H9 (cell line): Measurements from ENCODE around the gene ZNF408. TPM values are rescaled to one million over a fixed set of nuclear protein-coding genes. Genes with fewer than 3 reads are reported as not detected.

ENCODE experiments used
- DNase-seq: peaks from one replicate; pipeline ENCODE4 v3.0.0-alpha.2; 2017
- H2AFZ ChIP-seq: one replicate; pipeline ENCODE4 v1.6.1; 2013; ENCODE audit warnings: mild to moderate bottlenecking, low read length, control low read depth, moderate library complexity
- H2AK5ac ChIP-seq: 2 replicates; pipeline ENCODE4 v1.6.1; 2013; ENCODE audit warnings: low read length, control low read depth, mixed read lengths; ENCODE audit not compliant: insufficient read length
- H2BK120ac ChIP-seq: one replicate; pipeline ENCODE4 v1.6.1; 2013; ENCODE audit warnings: low read depth, mild to moderate bottlenecking, low read length, control low read depth, inconsistent platforms; ENCODE audit not compliant: poor library complexity, severe bottlenecking
- H2BK12ac ChIP-seq: 2 replicates; pipeline ENCODE4 v1.6.1; 2013; ENCODE audit warnings: low read length, control low read depth, mixed read lengths, low read depth; ENCODE audit not compliant: insufficient read length
- H2BK15ac ChIP-seq: 2 replicates; pipeline ENCODE4 v1.6.1; 2013; ENCODE audit warnings: low read depth, low read length, control low read depth
- H2BK20ac ChIP-seq: one replicate; pipeline ENCODE4 v1.6.1; 2013; ENCODE audit warnings: low read depth, mild to moderate bottlenecking, low read length, control low read depth, inconsistent platforms; ENCODE audit not compliant: poor library complexity, severe bottlenecking
- H2BK5ac ChIP-seq: 2 replicates; pipeline ENCODE4 v1.6.1; 2013; ENCODE audit warnings: low read length, control low read depth, mixed read lengths; ENCODE audit not compliant: insufficient read length
- H3K14ac ChIP-seq: 2 replicates; pipeline ENCODE4 v1.6.1; 2013; ENCODE audit warnings: low read length, control low read depth; ENCODE audit not compliant: insufficient read depth
- H3K18ac ChIP-seq: 2 replicates; pipeline ENCODE4 v1.6.1; 2013; ENCODE audit warnings: low read depth, mild to moderate bottlenecking, mixed read lengths, low read length, control low read depth; ENCODE audit not compliant: insufficient read length
- H3K23ac ChIP-seq: 2 replicates; pipeline ENCODE4 v1.6.1; 2013; ENCODE audit warnings: low read length, control low read depth, mixed read lengths, low read depth; ENCODE audit not compliant: insufficient read length
- H3K23me2 ChIP-seq: 2 replicates; pipeline ENCODE4 v1.6.1; 2013; ENCODE audit warnings: low read depth, mild to moderate bottlenecking, mixed read lengths, low read length, control low read depth; ENCODE audit not compliant: insufficient read length, poor library complexity, severe bottlenecking
- H3K27ac ChIP-seq: 2 replicates; pipeline ENCODE4 v1.5.1; 2013; ENCODE audit warnings: low read length, control low read depth, mixed read lengths, low read depth; ENCODE audit not compliant: insufficient read length
- H3K27me3 ChIP-seq: 2 replicates; pipeline ENCODE4 v1.6.1; 2013; ENCODE audit warnings: low read length, control low read depth, inconsistent platforms; ENCODE audit not compliant: insufficient read depth
- H3K4ac ChIP-seq: 2 replicates; pipeline ENCODE4 v1.6.1; 2013; ENCODE audit warnings: low read depth, mild to moderate bottlenecking, control low read depth, inconsistent platforms, low read length, moderate library complexity
- H3K4me1 ChIP-seq: 2 replicates; pipeline ENCODE4 v1.6.1; 2013; ENCODE audit warnings: low read length, control low read depth, inconsistent platforms; ENCODE audit not compliant: insufficient read depth
- H3K4me2 ChIP-seq: 2 replicates; pipeline ENCODE4 v1.6.1; 2013; ENCODE audit warnings: low read length, control low read depth, mixed read lengths; ENCODE audit not compliant: insufficient read length, insufficient read depth
- H3K56ac ChIP-seq: 2 replicates; pipeline ENCODE4 v1.6.1; 2013; ENCODE audit warnings: low read depth, mild to moderate bottlenecking, mixed read lengths, low read length, control low read depth; ENCODE audit not compliant: insufficient read length
- H3K79me1 ChIP-seq: 2 replicates; pipeline ENCODE4 v1.6.1; 2013; ENCODE audit warnings: low read depth, mild to moderate bottlenecking, moderate library complexity, low read length, control low read depth, inconsistent platforms; ENCODE audit not compliant: insufficient read depth, poor library complexity, severe bottlenecking
- H3K79me2 ChIP-seq: 2 replicates; pipeline ENCODE4 v1.6.1; 2013; ENCODE audit warnings: low read length, control low read depth, inconsistent platforms; ENCODE audit not compliant: insufficient read depth
- H3K9ac ChIP-seq: 2 replicates; pipeline ENCODE4 v1.6.1; 2013; ENCODE audit warnings: low read length, control low read depth, mixed read lengths; ENCODE audit not compliant: insufficient read length; ENCODE audit errors: extremely low read depth
- H3K9me3 ChIP-seq: one replicate; pipeline ENCODE4 v1.6.1; 2013; ENCODE audit warnings: low read depth, low read length, inconsistent platforms; ENCODE audit not compliant: control insufficient read depth
- H3T11ph ChIP-seq: one replicate; pipeline ENCODE4 v1.6.1; 2013; ENCODE audit warnings: mild to moderate bottlenecking, low read length, control low read depth, inconsistent platforms
- H4K20me1 ChIP-seq: one replicate; pipeline ENCODE4 v1.6.1; 2013; ENCODE audit not compliant: control insufficient read depth, insufficient read length, insufficient read depth
- H4K5ac ChIP-seq: 2 replicates; pipeline ENCODE4 v1.6.1; 2013; ENCODE audit warnings: low read depth, mild to moderate bottlenecking, mixed read lengths, low read length, control low read depth; ENCODE audit not compliant: insufficient read length
- H4K8ac ChIP-seq: replicated peaks from 2 replicates; pipeline ENCODE4 v1.6.1; 2013; ENCODE audit warnings: low read length, control low read depth, mixed read lengths, low read depth; ENCODE audit not compliant: insufficient read length
- H4K91ac ChIP-seq: 2 replicates; pipeline ENCODE4 v1.6.1; 2013; ENCODE audit warnings: low read depth, mild to moderate bottlenecking, moderate library complexity, mixed read lengths, low read length, control low read depth; ENCODE audit not compliant: insufficient read length
- H3K27ac Mint-ChIP-seq, 3 experiments: 2 replicates in 2 of 3; 3 replicates in 1 of 3; pipeline ENCODE4 v1.8.0; 2020 to 2021; ENCODE audit warnings: mixed read lengths in 3 of 3, mild to moderate bottlenecking in 1 of 3, moderate library complexity in 1 of 3
- H3K27me3 Mint-ChIP-seq: 2 replicates; pipeline ENCODE4 v1.8.0; 2021; ENCODE audit warnings: low read depth, mild to moderate bottlenecking, moderate library complexity, mixed read lengths
- H3K36me3 Mint-ChIP-seq, 3 experiments: 2 replicates in 2 of 3; 3 replicates in 1 of 3; pipeline ENCODE4 v1.8.0; 2020 to 2021; ENCODE audit warnings: low read depth in 3 of 3, mixed read lengths in 3 of 3; ENCODE audit not compliant: insufficient read depth in 1 of 3
- H3K4me1 Mint-ChIP-seq, 2 experiments: 2 replicates each; pipeline ENCODE4 v1.8.0; 2020; ENCODE audit warnings: mixed read lengths in 2 of 2
- H3K4me3 Mint-ChIP-seq, 2 experiments: 2 replicates in 1 of 2; 3 replicates in 1 of 2; pipeline ENCODE4 v1.8.0; 2020 to 2021; ENCODE audit warnings: mild to moderate bottlenecking in 2 of 2, mixed read lengths in 2 of 2, moderate library complexity in 1 of 2
- H3K9me3 Mint-ChIP-seq, 2 experiments: 2 replicates in 1 of 2; 3 replicates in 1 of 2; pipeline ENCODE4 v1.8.0; 2020; ENCODE audit warnings: mild to moderate bottlenecking in 2 of 2, mixed read lengths in 2 of 2, moderate library complexity in 1 of 2
- CTCF ChIP-seq: fragments of 200-600 bp; sonication (generic); conservative IDR thresholded peaks from 3 replicates; pipeline ENCODE4 v1.8.0; 2021; ENCODE audit warnings: antibody characterized with exemption, mild to moderate bottlenecking
- WGBS: extraction: QIAGEN DNeasy Blood & Tissue Kit; methylation state at CpG from one replicate; pipeline ENCODE4 v1.1.7; 2013; ENCODE audit warnings: missing lambda C conversion rate, low lambda C conversion rate, mixed read lengths; ENCODE audit not compliant: insufficient read length; ENCODE audit errors: extremely low coverage; 5-methylcytosine and 5-hydroxymethylcytosine counted together
- total RNA-seq: library from RNA; stranded (reverse); gene quantifications from 2 replicates; pipeline ENCODE4 v1.2.1, GENCODE V29; 2021

ZNF408 gene
- total RNA-seq, 1 experiment from 2014 or later: 16.6 TPM

- WGBS: no CpG with 5 or more reads among the region's 3 CpGs
- Histone ChIP-seq H3K18ac (no peak overlapping the region), H4K8ac (no peak overlapping the region), H2BK5ac (no peak overlapping the region), H4K91ac (no peak overlapping the region), H2BK15ac (no peak overlapping the region), H2BK120ac (no peak overlapping the region), H3K4ac (no peak overlapping the region), H3K27me3 (no peaks in the 10 kb centered on the region), H3K4me1 (no peaks in the 10 kb centered on the region), H3K9ac (no peak overlapping the region), H2AFZ (no peak overlapping the region), H3K23me2 (no peaks in the 10 kb centered on the region), H3K4me2 (no peak overlapping the region), H3K23ac (no peak overlapping the region), H3K14ac (no peak overlapping the region), H2BK12ac (no peak overlapping the region), H3K56ac (no peak overlapping the region), H4K5ac (no peak overlapping the region), H3K9me3 (no peaks in the 10 kb centered on the region), H4K20me1 (no peaks in the 10 kb centered on the region), H2BK20ac (no peak overlapping the region), H3T11ph (no peak overlapping the region), H3K79me1 (no peaks in the 10 kb centered on the region), H3K79me2 (no peaks in the 10 kb centered on the region), H3K27ac (no peak overlapping the region), H2AK5ac (no peak overlapping the region)
- no peaks in the 10 kb centered on the region for H3K27me3 Mint-ChIP-seq
- H3K4me1 Mint-ChIP-seq: no peaks in the 10 kb centered on the region
- no peak overlapping the region for H3K4me3 Mint-ChIP-seq
- no peak for DNase-seq
- peak overlapping the region in 1 of 3 experiments; percentile 85; a peak in 1 of 7 replicates for H3K27ac Mint-ChIP-seq
- H3K36me3 Mint-ChIP-seq: peaks cover 17 to 70% (median 61%) of the 10 kb centered on the region in 3 experiments; a peak in 6 of 7 replicates
- no peak for TF ChIP-seq CTCF
- H3K9me3 Mint-ChIP-seq: no peaks in the 10 kb centered on the region
Measured at GRCh38 chr11:46657186-46657585, 43.6 kb upstream of the ZNF408 start.
